K562 (cell line): ENCODE measurements around the gene NFYC. TPM values are rescaled to one million over a fixed set of nuclear protein-coding genes. Genes with fewer than 3 reads are reported as not detected.

ENCODE experiments used
- ATAC-seq: fragments of 200-7000 bp; cut with Tn5 transposase; 3 replicates; pipeline ENCODE4 v1.9.1; 2020; ENCODE audit warnings: moderate library complexity
- BruUV-seq: library from RNA; stranded (reverse); fragments of 400-500 nt; replicated peaks from 2 replicates; lab custom pipeline; 2021; lab: Mats Ljungman, UMichigan
- CTCF ChIA-PET: fragments of 300-600 bp; formaldehyde crosslinking; extraction: SDS; loops from one replicate; lab custom pipeline; 2021; ENCODE audit warnings: low intra/inter-chr PET ratio; lab: Yijun Ruan, JAX
- POLR2A ChIA-PET: fragments of 300-600, 350-650 bp; sonication (Branson Sonifier 250); formaldehyde crosslinking; extraction: SDS; loops from one replicate; lab custom pipeline; 2021; ENCODE audit warnings: antibody characterized with exemption, inconsistent platforms; lab: Yijun Ruan, JAX
- DNase-seq, 4 experiments: peaks; one replicate each; pipeline versions ENCODE4 v3.0.0 to v3.0.0-alpha.2; 2011 to 2018; ENCODE audit warnings: low spot score in 3 of 4, mixed read lengths in 3 of 4; ENCODE audit errors: extremely low read depth in 1 of 4
- FAIRE-seq: peaks from 2 replicates; lab custom pipeline; 2011; peaks lifted over from hg19 to GRCh38; lab: Jason Lieb, UNC
- H2AFZ ChIP-seq: 2 replicates; pipeline ENCODE4 v1.6.0; 2011; ENCODE audit warnings: low read depth, low read length, control low read depth, inconsistent platforms
- H3K27ac ChIP-seq: fragments of 200-600 bp; 3 replicates; pipeline ENCODE4 v1.8.0; 2011; ENCODE audit warnings: low read depth, mild to moderate bottlenecking, control low read depth, inconsistent platforms, low read length, moderate library complexity, mixed read lengths; ENCODE audit errors: extremely low read depth
- H3K27me3 ChIP-seq, 2 experiments: fragments of 300-600 bp in 1 of 2; 2 replicates in 1 of 2; 3 replicates in 1 of 2; pipeline versions ENCODE4 v1.6.0 to v1.8.0; 2011; ENCODE audit warnings: inconsistent platforms in 2 of 2, low read length in 2 of 2, mild to moderate bottlenecking in 1 of 2, mixed read lengths in 1 of 2, moderate library complexity in 1 of 2; ENCODE audit not compliant: control insufficient read depth in 2 of 2, insufficient read depth in 2 of 2
- H3K36me3 ChIP-seq: fragments of 300-600 bp; 3 replicates; pipeline ENCODE4 v1.8.0; 2011; ENCODE audit warnings: mild to moderate bottlenecking, low read length, inconsistent platforms; ENCODE audit not compliant: control insufficient read depth, insufficient read depth
- H3K4me1 ChIP-seq, 2 experiments: fragments of 200-600 bp in 1 of 2; replicated peaks in 1 of 2; 2 replicates in 1 of 2; 3 replicates in 1 of 2; pipeline versions ENCODE4 v1.5.1 to v1.8.0; 2011; ENCODE audit warnings: inconsistent platforms in 2 of 2, low read length in 2 of 2, mild to moderate bottlenecking in 1 of 2, mixed read lengths in 1 of 2, moderate library complexity in 1 of 2; ENCODE audit not compliant: control insufficient read depth in 2 of 2, insufficient read depth in 2 of 2
- H3K4me2 ChIP-seq: 2 replicates; pipeline ENCODE4 v1.6.1; 2011; ENCODE audit warnings: low read length, control low read depth, inconsistent platforms, mixed read lengths; ENCODE audit not compliant: insufficient read depth
- H3K4me3 ChIP-seq: fragments of 200-600 bp; sonication (generic), shearing (Covaris generic); 2 replicates; pipeline ENCODE4 v1.5.1; 2016; ENCODE audit warnings: control low read depth, inconsistent platforms
- H3K79me2 ChIP-seq: fragments of 200-600 bp; 3 replicates; pipeline ENCODE4 v1.8.0; 2011; ENCODE audit warnings: low read length, inconsistent platforms; ENCODE audit not compliant: control insufficient read depth, insufficient read depth
- H3K9ac ChIP-seq, 2 experiments: 2 replicates each; pipeline versions ENCODE4 v1.6.0 to v1.6.1; 2011; ENCODE audit warnings: low read depth in 2 of 2, low read length in 2 of 2, control low read depth in 1 of 2, inconsistent platforms in 1 of 2, mild to moderate bottlenecking in 1 of 2, mixed read lengths in 1 of 2; ENCODE audit not compliant: insufficient read depth in 1 of 2
- H3K9me1 ChIP-seq: one replicate; pipeline ENCODE4 v1.6.0; 2011; ENCODE audit warnings: inconsistent platforms, mild to moderate bottlenecking, low read length, moderate library complexity; ENCODE audit not compliant: control insufficient read depth, insufficient read depth
- H3K9me3 ChIP-seq: replicated peaks from 2 replicates; pipeline ENCODE4 v1.5.1; 2011; ENCODE audit warnings: low read depth, low read length, inconsistent platforms; ENCODE audit not compliant: control insufficient read depth, insufficient read depth
- H4K20me1 ChIP-seq: replicated peaks from 2 replicates; pipeline ENCODE4 v1.6.1; 2011; ENCODE audit warnings: low read length, inconsistent platforms, mixed read lengths; ENCODE audit not compliant: control insufficient read depth, insufficient read depth
- BCOR ChIP-seq: fragments of 450-650 bp; IDR thresholded peaks from 2 replicates; pipeline ENCODE4 v1.6.1; 2016
- BDP1 ChIP-seq: IDR thresholded peaks from 3 replicates; pipeline ENCODE4 v1.6.1; 2011; ENCODE audit not compliant: insufficient read length, insufficient read depth
- LEF1 ChIP-seq: fragments of 450-650 bp; IDR thresholded peaks from 2 replicates; pipeline ENCODE4 v1.6.1; 2016; ENCODE audit warnings: mild to moderate bottlenecking
- MECOM ChIP-seq: fragments of 250-450 bp; sonication (Bioruptor Pico); IDR thresholded peaks from 2 replicates; pipeline ENCODE4 v1.8.0; 2022; ENCODE audit warnings: inconsistent platforms
- NCOR1 ChIP-seq: fragments of 450-650 bp; IDR thresholded peaks from 2 replicates; pipeline ENCODE4 v1.6.1; 2016; ENCODE audit warnings: mild to moderate bottlenecking, moderate library complexity
- PML ChIP-seq: IDR thresholded peaks from 2 replicates; pipeline ENCODE4 v1.6.1; 2012; ENCODE audit warnings: low read length, inconsistent platforms
- RFX5 ChIP-seq: IDR thresholded peaks from 2 replicates; pipeline ENCODE4 v1.6.1; 2011; ENCODE audit warnings: low read depth, mild to moderate bottlenecking, improper control_type of control experiment, low read length
- SOX6 ChIP-seq: fragments of 450-650 bp; IDR thresholded peaks from 2 replicates; pipeline ENCODE4 v1.6.1; 2014; ENCODE audit warnings: mild to moderate bottlenecking
- TAF1 ChIP-seq: IDR thresholded peaks from 2 replicates; pipeline ENCODE4 v1.6.1; 2011; ENCODE audit warnings: mild to moderate bottlenecking, low read length, moderate library complexity; ENCODE audit not compliant: insufficient read depth, control insufficient read depth, severe bottlenecking; ENCODE audit errors: extremely low read depth
- TAL1 ChIP-seq: fragments of 450-650 bp; IDR thresholded peaks from 2 replicates; pipeline ENCODE4 v1.6.1; 2016; ENCODE audit warnings: mild to moderate bottlenecking
- ZNF717 ChIP-seq: fragments of 250-450 bp; sonication (Bioruptor Pico); IDR thresholded peaks from 2 replicates; pipeline ENCODE4 v1.5.0; 2021
- WGBS: fragments of 100-300 bp; shearing (Covaris generic); methylation state at CpG from one replicate; pipeline ENCODE4 v1.1.6; 2016; ENCODE audit warnings: low coverage, mixed read lengths; ENCODE audit not compliant: insufficient coverage; ENCODE audit errors: missing lambda C conversion rate; 5-methylcytosine and 5-hydroxymethylcytosine counted together
- in situ Hi-C: fragments of 300-500 bp; cut with MboI; formaldehyde crosslinking; loops from 4 replicates; pipeline ENCODE4 v1.15.0; 2018; ENCODE audit warnings: inconsistent platforms, mixed read lengths
- intact Hi-C: fragments of 100-400 bp; cut with micrococcal nuclease; formaldehyde crosslinking; loops from 2 replicates; pipeline ENCODE4 v1.14.2; 2022
- polyA plus RNA-seq, 8 experiments: library from polyadenylated mRNA; depleted of rRNA in 4 of 8; stranded (reverse) in 5 of 8; unstranded in 3 of 8; fragments of >200 nt; fragmentation: Nextera tagmentation in 2 of 8; fragmentation: Illumina TruSeq in 1 of 8; extraction: Ambion mirVana in 2 of 8; extraction: Trizol in 1 of 8; gene quantifications; 2 replicates each; pipeline versions ENCODE4 v1.2.1 to v1.2.3, GENCODE V29; 2011 to 2014; ENCODE audit warnings: inconsistent platforms in 1 of 8, missing spikeins in 1 of 8
- total RNA-seq, 7 experiments: library from RNA; depleted of rRNA in 6 of 7; stranded (reverse); fragments of >200 nt in 6 of 7; fragmentation: Illumina TruSeq in 2 of 7; extraction: Trizol in 2 of 7; gene quantifications; 2 replicates each; pipeline versions ENCODE4 v1.2.1 to v1.2.3, GENCODE V29; 2011 to 2021; ENCODE audit warnings: low replicate concordance in 1 of 7
- TF ChIP-seq, protein P1 (sequence below), 2 experiments: fragments of 450-650 bp; IDR thresholded peaks; 2 replicates each; pipeline ENCODE4 v1.6.1; 2016
- TF ChIP-seq, protein P2 (sequence below): fragments of 200-600 bp; sonication (generic); IDR thresholded peaks from one replicate; pipeline ENCODE4 v1.6.1; 2012; ENCODE audit warnings: mild to moderate bottlenecking, low read depth, low read length, inconsistent platforms

Gene NFYC
- total and polyA plus RNA-seq, 9 of the 15 experiments (the other 6 are each of a cell fraction or from before 2014, with no cell fraction given): 4.8 to 59.8 (median 41.1) TPM

DNA sequence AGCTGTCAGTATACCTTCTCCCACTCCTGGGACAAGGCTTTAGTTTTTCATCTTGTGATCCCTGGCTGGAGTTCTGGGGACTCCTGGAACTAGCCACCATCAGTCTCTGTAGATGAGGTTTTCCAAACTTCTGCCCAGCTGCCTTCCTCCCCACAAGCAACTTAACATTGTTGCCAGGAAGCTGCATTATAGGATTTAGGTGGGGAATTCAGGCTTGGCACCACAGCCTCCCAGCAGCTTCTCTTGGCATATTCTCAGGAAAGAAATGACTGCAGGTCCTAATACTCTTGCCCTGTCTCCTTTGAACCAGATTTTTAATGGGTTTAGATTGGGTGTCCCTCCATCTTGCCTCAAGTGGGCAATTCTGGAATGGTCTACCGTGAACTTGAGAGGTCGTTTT is 73.5 kb downstream of the NFYC start:
- no peak overlapping the region for H2AFZ ChIP-seq
- intact Hi-C loops: no loop called here
- 75% methylated on average over 2 of the region's 2 CpGs for whole genome bisulfite sequencing
- no peak for TF ChIP-seq NCOR1
- TF ChIP-seq BCOR: no peak
- no peak for TF ChIP-seq TAL1
- TF ChIP-seq MECOM (CRISPR knock-in tag): no peak
- TF ChIP-seq LEF1: no peak
- TF ChIP-seq ZNF717 (CRISPR knock-in tag): no peak
- TF ChIP-seq, protein P1, sequence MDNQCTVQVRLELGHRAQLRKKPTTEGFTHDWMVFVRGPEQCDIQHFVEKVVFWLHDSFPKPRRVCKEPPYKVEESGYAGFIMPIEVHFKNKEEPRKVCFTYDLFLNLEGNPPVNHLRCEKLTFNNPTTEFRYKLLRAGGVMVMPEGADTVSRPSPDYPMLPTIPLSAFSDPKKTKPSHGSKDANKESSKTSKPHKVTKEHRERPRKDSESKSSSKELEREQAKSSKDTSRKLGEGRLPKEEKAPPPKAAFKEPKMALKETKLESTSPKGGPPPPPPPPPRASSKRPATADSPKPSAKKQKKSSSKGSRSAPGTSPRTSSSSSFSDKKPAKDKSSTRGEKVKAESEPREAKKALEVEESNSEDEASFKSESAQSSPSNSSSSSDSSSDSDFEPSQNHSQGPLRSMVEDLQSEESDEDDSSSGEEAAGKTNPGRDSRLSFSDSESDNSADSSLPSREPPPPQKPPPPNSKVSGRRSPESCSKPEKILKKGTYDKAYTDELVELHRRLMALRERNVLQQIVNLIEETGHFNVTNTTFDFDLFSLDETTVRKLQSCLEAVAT (IDR thresholded peaks at IDR 0.05): no peak
- TF ChIP-seq, protein P2, sequence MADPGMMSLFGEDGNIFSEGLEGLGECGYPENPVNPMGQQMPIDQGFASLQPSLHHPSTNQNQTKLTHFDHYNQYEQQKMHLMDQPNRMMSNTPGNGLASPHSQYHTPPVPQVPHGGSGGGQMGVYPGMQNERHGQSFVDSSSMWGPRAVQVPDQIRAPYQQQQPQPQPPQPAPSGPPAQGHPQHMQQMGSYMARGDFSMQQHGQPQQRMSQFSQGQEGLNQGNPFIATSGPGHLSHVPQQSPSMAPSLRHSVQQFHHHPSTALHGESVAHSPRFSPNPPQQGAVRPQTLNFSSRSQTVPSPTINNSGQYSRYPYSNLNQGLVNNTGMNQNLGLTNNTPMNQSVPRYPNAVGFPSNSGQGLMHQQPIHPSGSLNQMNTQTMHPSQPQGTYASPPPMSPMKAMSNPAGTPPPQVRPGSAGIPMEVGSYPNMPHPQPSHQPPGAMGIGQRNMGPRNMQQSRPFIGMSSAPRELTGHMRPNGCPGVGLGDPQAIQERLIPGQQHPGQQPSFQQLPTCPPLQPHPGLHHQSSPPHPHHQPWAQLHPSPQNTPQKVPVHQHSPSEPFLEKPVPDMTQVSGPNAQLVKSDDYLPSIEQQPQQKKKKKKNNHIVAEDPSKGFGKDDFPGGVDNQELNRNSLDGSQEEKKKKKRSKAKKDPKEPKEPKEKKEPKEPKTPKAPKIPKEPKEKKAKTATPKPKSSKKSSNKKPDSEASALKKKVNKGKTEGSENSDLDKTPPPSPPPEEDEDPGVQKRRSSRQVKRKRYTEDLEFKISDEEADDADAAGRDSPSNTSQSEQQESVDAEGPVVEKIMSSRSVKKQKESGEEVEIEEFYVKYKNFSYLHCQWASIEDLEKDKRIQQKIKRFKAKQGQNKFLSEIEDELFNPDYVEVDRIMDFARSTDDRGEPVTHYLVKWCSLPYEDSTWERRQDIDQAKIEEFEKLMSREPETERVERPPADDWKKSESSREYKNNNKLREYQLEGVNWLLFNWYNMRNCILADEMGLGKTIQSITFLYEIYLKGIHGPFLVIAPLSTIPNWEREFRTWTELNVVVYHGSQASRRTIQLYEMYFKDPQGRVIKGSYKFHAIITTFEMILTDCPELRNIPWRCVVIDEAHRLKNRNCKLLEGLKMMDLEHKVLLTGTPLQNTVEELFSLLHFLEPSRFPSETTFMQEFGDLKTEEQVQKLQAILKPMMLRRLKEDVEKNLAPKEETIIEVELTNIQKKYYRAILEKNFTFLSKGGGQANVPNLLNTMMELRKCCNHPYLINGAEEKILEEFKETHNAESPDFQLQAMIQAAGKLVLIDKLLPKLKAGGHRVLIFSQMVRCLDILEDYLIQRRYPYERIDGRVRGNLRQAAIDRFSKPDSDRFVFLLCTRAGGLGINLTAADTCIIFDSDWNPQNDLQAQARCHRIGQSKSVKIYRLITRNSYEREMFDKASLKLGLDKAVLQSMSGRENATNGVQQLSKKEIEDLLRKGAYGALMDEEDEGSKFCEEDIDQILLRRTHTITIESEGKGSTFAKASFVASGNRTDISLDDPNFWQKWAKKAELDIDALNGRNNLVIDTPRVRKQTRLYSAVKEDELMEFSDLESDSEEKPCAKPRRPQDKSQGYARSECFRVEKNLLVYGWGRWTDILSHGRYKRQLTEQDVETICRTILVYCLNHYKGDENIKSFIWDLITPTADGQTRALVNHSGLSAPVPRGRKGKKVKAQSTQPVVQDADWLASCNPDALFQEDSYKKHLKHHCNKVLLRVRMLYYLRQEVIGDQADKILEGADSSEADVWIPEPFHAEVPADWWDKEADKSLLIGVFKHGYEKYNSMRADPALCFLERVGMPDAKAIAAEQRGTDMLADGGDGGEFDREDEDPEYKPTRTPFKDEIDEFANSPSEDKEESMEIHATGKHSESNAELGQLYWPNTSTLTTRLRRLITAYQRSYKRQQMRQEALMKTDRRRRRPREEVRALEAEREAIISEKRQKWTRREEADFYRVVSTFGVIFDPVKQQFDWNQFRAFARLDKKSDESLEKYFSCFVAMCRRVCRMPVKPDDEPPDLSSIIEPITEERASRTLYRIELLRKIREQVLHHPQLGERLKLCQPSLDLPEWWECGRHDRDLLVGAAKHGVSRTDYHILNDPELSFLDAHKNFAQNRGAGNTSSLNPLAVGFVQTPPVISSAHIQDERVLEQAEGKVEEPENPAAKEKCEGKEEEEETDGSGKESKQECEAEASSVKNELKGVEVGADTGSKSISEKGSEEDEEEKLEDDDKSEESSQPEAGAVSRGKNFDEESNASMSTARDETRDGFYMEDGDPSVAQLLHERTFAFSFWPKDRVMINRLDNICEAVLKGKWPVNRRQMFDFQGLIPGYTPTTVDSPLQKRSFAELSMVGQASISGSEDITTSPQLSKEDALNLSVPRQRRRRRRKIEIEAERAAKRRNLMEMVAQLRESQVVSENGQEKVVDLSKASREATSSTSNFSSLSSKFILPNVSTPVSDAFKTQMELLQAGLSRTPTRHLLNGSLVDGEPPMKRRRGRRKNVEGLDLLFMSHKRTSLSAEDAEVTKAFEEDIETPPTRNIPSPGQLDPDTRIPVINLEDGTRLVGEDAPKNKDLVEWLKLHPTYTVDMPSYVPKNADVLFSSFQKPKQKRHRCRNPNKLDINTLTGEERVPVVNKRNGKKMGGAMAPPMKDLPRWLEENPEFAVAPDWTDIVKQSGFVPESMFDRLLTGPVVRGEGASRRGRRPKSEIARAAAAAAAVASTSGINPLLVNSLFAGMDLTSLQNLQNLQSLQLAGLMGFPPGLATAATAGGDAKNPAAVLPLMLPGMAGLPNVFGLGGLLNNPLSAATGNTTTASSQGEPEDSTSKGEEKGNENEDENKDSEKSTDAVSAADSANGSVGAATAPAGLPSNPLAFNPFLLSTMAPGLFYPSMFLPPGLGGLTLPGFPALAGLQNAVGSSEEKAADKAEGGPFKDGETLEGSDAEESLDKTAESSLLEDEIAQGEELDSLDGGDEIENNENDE: no peak
- no peak for TF ChIP-seq SOX6
- TF ChIP-seq BDP1: no peak
- TF ChIP-seq RFX5: no peak
- TF ChIP-seq TAF1: no peak
- no peak for TF ChIP-seq PML

More for the DNA sequence above, 73.5 kb downstream of the NFYC start:
- POLR2A ChIA-PET: interaction anchor here (1.2 to 2.6 kb wide), 7 partner anchors 9 to 99 kb away, joined by 3 to 11 read pairs (median 5); partner anchors contain the start of gene NFYC
- Histone ChIP-seq H3K79me2 (no peaks in the 10 kb centered on the region), H3K9me3 (no peaks in the 10 kb centered on the region), H3K4me3 (no peak overlapping the region), H3K36me3 (peaks cover 94% of the 10 kb centered on the region), H3K9ac (no peak overlapping the region), H3K9me1 (no peaks in the 10 kb centered on the region), H3K27ac (no peak overlapping the region), H3K27me3 (no peaks in the 10 kb centered on the region), H4K20me1 (no peaks in the 10 kb centered on the region), H3K4me1 (no peaks in the 10 kb centered on the region; a peak in 1 of 5 replicates), H3K4me2 (no peak overlapping the region)
- ATAC-seq (no peak), FAIRE-seq (no peak), DNase-seq (no peak)
- CTCF ChIA-PET: no interaction called here
- no TSS peak for BruUV-seq
- in situ Hi-C loops: no loop called here
